ENCODE measurements around the gene TSHZ2.

The TSHZ2 gene

DNA sequence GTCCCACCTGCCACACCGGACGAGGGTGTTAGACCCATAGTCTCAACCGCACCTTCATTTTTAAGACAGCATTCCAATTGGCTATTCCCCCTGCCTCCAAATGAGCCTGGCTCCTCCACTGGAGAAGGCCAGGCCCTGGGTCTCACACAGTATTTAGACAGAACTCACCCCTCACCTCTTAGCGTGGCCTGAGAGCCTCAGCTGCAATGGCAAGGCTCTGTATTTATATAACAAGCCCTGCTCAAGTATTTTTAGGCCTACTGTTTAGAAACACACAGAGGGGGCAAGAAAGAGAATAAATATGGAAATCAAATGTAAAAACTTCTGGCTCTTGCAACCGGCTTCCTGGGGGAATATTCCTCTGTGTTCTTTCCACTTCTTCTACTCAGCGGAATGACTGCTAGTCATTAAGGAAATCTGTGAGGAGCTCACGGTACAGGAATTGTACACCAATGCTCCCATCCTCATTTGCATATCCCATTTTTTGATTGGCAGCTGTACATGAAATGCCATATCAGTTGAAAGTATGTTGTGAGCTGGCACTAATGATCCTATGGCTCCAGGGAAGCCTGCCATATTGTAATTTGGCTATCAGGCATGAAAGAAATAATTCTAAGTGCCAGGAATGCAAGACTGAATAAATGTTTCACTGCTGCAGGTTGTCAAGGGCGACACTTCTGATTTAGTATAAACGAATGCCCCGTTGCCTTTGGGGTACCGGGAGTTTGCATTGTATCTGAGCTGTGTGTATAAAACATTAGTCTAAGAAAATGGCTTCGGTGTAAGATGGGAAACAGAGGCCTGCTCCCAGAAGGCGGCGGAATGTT, 414.0 kb downstream of the TSHZ2 start:
- no peak for TF ChIP-seq CTCF (IDR thresholded peaks at IDR 0.05; ENCODE audit: low read depth, low read length, missing control alignments)
- no peak for DNase-seq (ENCODE audit: low read depth)
- H3K4me3 ChIP-seq (ENCODE audit: low read depth, low read length), result no peak overlapping the region

DNA sequence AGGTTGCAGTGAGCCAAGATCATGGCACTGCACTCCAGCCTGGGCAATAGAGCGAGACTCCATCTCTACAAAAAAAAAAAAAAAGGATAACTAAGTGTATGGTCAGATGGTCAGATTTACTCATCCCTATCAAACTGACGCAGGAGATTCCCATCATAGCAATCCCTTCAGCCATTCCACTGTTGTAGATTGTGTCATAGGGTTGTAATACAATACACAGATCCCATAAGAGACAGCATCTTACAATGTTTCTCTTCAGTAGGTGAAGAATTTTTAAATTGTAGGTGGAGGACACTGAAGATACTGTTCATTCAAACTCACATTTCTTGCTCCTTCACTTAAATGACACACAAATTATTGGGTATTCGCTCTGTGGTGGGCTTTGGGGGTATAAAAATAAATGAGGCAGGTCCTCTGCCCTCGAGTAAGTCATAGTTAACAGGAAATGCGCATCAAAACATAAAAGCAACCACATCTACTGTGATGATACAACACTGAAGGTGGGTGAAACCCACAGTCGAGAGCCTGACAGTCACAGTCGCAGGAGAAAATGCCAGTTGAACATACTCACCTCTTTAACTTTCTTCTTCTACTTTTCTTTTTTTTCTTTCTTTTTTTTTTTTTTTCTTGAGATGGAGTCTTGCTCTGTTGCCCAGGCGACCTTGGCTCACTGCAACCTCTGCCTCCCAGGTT, 416.0 kb downstream of the TSHZ2 start:
- DNase-seq (ENCODE audit: low read depth), result no peak
- no peak for TF ChIP-seq CTCF (IDR thresholded peaks at IDR 0.05; ENCODE audit: low read depth, low read length, missing control alignments)
- H3K4me3 ChIP-seq (ENCODE audit: low read depth, low read length), result no peak overlapping the region

DNA sequence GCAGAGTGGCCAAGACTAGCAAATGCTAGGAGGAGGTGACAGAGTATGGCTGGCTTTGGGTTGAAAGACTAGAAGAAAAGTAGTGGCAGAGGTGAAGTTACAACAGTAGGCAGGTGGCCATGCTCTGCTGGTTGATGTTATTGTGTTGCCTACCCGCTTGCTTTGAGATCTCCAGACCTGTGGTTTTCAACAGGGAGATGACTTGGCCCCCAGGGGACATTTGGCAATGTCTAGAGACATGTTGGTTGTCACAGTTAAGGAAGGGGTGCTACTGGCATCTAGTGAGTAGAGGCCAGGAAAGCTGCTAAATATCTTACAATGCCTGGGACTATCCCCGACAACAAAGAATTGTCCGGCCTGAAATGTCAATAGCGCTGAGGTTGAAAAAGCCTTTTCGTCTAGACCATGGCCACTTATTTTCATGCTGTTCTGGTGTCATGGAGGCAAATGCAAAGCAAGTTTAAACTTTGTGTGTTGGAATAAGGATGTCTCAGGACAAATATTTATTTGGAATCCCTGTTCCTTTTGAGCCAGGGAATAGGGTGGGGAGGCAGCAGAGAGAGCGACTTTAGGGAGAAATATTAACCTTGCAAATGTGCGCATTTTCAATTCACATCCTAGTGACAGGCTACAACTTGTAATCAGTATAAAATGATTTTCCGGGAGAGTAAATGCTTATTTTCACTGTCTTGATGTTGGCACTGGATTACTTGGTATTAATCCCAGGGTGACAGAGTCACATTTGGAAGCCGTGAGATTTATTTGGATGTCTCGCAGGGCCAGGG, 417.6 kb downstream of the TSHZ2 start:
- no peak for TF ChIP-seq CTCF (IDR thresholded peaks at IDR 0.05; ENCODE audit: low read depth, low read length, missing control alignments)
- DNase-seq (ENCODE audit: low read depth), result no peak
- no peak overlapping the region for H3K4me3 ChIP-seq (ENCODE audit: low read depth, low read length)

- H3K4me3 ChIP-seq (ENCODE audit: low read depth, low read length), result no peak overlapping the region
- no peak for TF ChIP-seq CTCF (IDR thresholded peaks at IDR 0.05; ENCODE audit: low read depth, low read length, missing control alignments)
- no peak for DNase-seq (ENCODE audit: low read depth)
Observed at GRCh38 chr20:53390770-53391169, 418.6 kb downstream of the TSHZ2 start.

DNA sequence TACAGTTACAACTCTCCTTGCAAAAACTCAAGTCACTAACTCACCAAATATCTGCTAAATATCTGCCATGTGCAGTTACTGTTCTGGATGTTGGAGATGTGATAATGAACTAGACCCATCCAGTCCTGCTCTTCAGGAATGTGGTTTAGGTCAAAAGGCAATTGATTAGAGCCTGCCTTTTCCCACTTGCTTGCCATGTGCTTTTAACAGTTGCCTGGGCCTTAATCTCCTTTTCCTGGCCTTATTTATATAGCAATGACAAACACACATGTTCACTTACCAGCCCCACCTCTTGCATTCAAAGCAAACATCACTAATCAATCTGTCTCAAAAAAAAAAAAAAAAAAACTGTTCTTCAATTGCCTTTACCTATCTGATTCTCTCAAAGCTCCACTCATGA, 422.3 kb downstream of the TSHZ2 start:
- TF ChIP-seq CTCF (IDR thresholded peaks at IDR 0.05; ENCODE audit: low read depth, low read length, missing control alignments), result no peak
- no peak overlapping the region for H3K4me3 ChIP-seq (ENCODE audit: low read depth, low read length)
- DNase-seq (ENCODE audit: low read depth), result no peak

GRCh38 chr20:53395188-53395923, 423.2 kb downstream of the TSHZ2 start:
- no peak for TF ChIP-seq CTCF (IDR thresholded peaks at IDR 0.05; ENCODE audit: low read depth, low read length, missing control alignments)
- no peak overlapping the region for H3K4me3 ChIP-seq (ENCODE audit: low read depth, low read length)
- DNase-seq (ENCODE audit: low read depth), result no peak

Measured in GM12864 (cell line).